Activated naive CD8-positive, alpha-beta T cell treated with anti-CD3 and anti-CD28 coated beads for 36 hours (primary cell): Measurements from ENCODE around the gene ROR1. TPM values are rescaled to one million over a fixed set of nuclear protein-coding genes. Genes with fewer than 3 reads are reported as not detected.

ENCODE experiments used
- DNase-seq: peaks from one replicate; pipeline ENCODE4 v3.0.0; 2021
- H3K27ac Mint-ChIP-seq: one replicate; pipeline ENCODE4 v1.8.0; 2022; ENCODE audit warnings: mild to moderate bottlenecking, moderate library complexity, mixed read lengths
- H3K27me3 Mint-ChIP-seq: one replicate; pipeline ENCODE4 v1.8.0; 2022; ENCODE audit warnings: mild to moderate bottlenecking, mixed read lengths
- H3K36me3 Mint-ChIP-seq: one replicate; pipeline ENCODE4 v1.8.0; 2021; ENCODE audit warnings: mild to moderate bottlenecking, mixed read lengths
- H3K4me1 Mint-ChIP-seq: one replicate; pipeline ENCODE4 v1.8.0; 2021; ENCODE audit warnings: mixed read lengths
- H3K4me3 Mint-ChIP-seq: one replicate; pipeline ENCODE4 v1.8.0; 2022; ENCODE audit warnings: mild to moderate bottlenecking, moderate library complexity, mixed read lengths
- H3K9me3 Mint-ChIP-seq: one replicate; pipeline ENCODE4 v1.8.0; 2022; ENCODE audit warnings: mixed read lengths
- total RNA-seq, 2 experiments: library from RNA; stranded (reverse); gene quantifications; one replicate each; pipeline ENCODE4 v1.2.3, GENCODE V29; 2021

Gene ROR1
- total RNA-seq, 2 experiments from 2014 or later: not detected

GRCh38 chr1:64136752-64137411 lies 363.1 kb downstream of the ROR1 start:
- Mint-ChIP-seq H3K36me3 (no peaks in the 10 kb centered on the region), H3K27ac (no peak overlapping the region), H3K27me3 (peaks cover 8% of the 10 kb centered on the region), H3K4me3 (no peak overlapping the region), H3K4me1 (no peaks in the 10 kb centered on the region), H3K9me3 (no peaks in the 10 kb centered on the region)
- peak; percentile 44 for DNase-seq

GRCh38 chr1:64137412-64137803 lies 363.6 kb downstream of the ROR1 start:
- Mint-ChIP-seq H3K27me3 (peaks cover 8% of the 10 kb centered on the region), H3K4me3 (no peak overlapping the region), H3K4me1 (no peaks in the 10 kb centered on the region), H3K27ac (no peak overlapping the region), H3K9me3 (no peaks in the 10 kb centered on the region), H3K36me3 (no peaks in the 10 kb centered on the region)
- DNase-seq: no peak

- Mint-ChIP-seq H3K27ac (no peak overlapping the region), H3K36me3 (no peaks in the 10 kb centered on the region), H3K27me3 (peaks cover 5% of the 10 kb centered on the region), H3K9me3 (no peaks in the 10 kb centered on the region), H3K4me3 (no peak overlapping the region), H3K4me1 (no peaks in the 10 kb centered on the region)
- DNase-seq: no peak
These were observed 366.1 kb downstream of the ROR1 start for GRCh38 chr1:64139877-64140276.

GRCh38 chr1:64140596-64140995 lies 366.8 kb downstream of the ROR1 start:
- Mint-ChIP-seq H3K9me3 (no peaks in the 10 kb centered on the region), H3K27me3 (peaks cover 5% of the 10 kb centered on the region), H3K36me3 (no peaks in the 10 kb centered on the region), H3K4me3 (no peak overlapping the region), H3K27ac (no peak overlapping the region), H3K4me1 (no peaks in the 10 kb centered on the region)
- no peak for DNase-seq

GRCh38 chr1:64147045-64147724 lies 373.4 kb downstream of the ROR1 start:
- Mint-ChIP-seq H3K36me3 (no peaks in the 10 kb centered on the region), H3K4me3 (no peak overlapping the region), H3K4me1 (no peaks in the 10 kb centered on the region), H3K27me3 (peaks cover 21% of the 10 kb centered on the region), H3K27ac (no peak overlapping the region), H3K9me3 (no peaks in the 10 kb centered on the region)
- no peak for DNase-seq

- Mint-ChIP-seq H3K4me3 (no peak overlapping the region), H3K27ac (no peak overlapping the region), H3K36me3 (no peaks in the 10 kb centered on the region), H3K27me3 (peaks cover 21% of the 10 kb centered on the region), H3K4me1 (no peaks in the 10 kb centered on the region), H3K9me3 (no peaks in the 10 kb centered on the region)
- DNase-seq: no peak
These were observed 373.9 kb downstream of the ROR1 start for GRCh38 chr1:64147759-64148158.

GRCh38 chr1:64150266-64150665 lies 376.4 kb downstream of the ROR1 start:
- no peaks in the 10 kb centered on the region for H3K9me3 Mint-ChIP-seq
- no peaks in the 10 kb centered on the region for H3K4me1 Mint-ChIP-seq
- H3K27me3 Mint-ChIP-seq: peaks cover 21% of the 10 kb centered on the region
- H3K36me3 Mint-ChIP-seq: no peaks in the 10 kb centered on the region
- DNase-seq: no peak
- no peak overlapping the region for H3K27ac Mint-ChIP-seq
- H3K4me3 Mint-ChIP-seq: no peak overlapping the region

- Mint-ChIP-seq H3K9me3 (no peaks in the 10 kb centered on the region), H3K36me3 (no peaks in the 10 kb centered on the region), H3K27me3 (peaks cover 21% of the 10 kb centered on the region), H3K27ac (no peak overlapping the region), H3K4me1 (no peaks in the 10 kb centered on the region), H3K4me3 (no peak overlapping the region)
- DNase-seq: no peak
These were observed 377.0 kb downstream of the ROR1 start for GRCh38 chr1:64150729-64151230.

- Mint-ChIP-seq H3K36me3 (no peaks in the 10 kb centered on the region), H3K4me1 (no peaks in the 10 kb centered on the region), H3K27me3 (peaks cover 14% of the 10 kb centered on the region), H3K4me3 (no peak overlapping the region), H3K27ac (no peak overlapping the region), H3K9me3 (no peaks in the 10 kb centered on the region)
- DNase-seq: no peak
These were observed 381.5 kb downstream of the ROR1 start for GRCh38 chr1:64155278-64155677.

GRCh38 chr1:64161357-64161941 lies 387.6 kb downstream of the ROR1 start:
- Mint-ChIP-seq H3K4me1 (no peaks in the 10 kb centered on the region), H3K4me3 (no peak overlapping the region)

GRCh38 chr1:64162151-64162550 lies 388.3 kb downstream of the ROR1 start:
- no peaks in the 10 kb centered on the region for H3K36me3 Mint-ChIP-seq
- no peak overlapping the region for H3K27ac Mint-ChIP-seq
- H3K9me3 Mint-ChIP-seq: no peaks in the 10 kb centered on the region
- no peaks in the 10 kb centered on the region for H3K4me1 Mint-ChIP-seq
- peaks cover 9% of the 10 kb centered on the region for H3K27me3 Mint-ChIP-seq
- DNase-seq: no peak
- no peak overlapping the region for H3K4me3 Mint-ChIP-seq

More at GRCh38 chr1:64161357-64161941, 387.6 kb downstream of the ROR1 start:
- Mint-ChIP-seq H3K36me3 (no peaks in the 10 kb centered on the region), H3K27me3 (peaks cover 8% of the 10 kb centered on the region), H3K27ac (no peak overlapping the region), H3K9me3 (no peaks in the 10 kb centered on the region)
- DNase-seq: no peak

GRCh38 chr1:64162804-64163203 lies 389.0 kb downstream of the ROR1 start:
- DNase-seq: no peak
- Mint-ChIP-seq H3K27ac (no peak overlapping the region), H3K4me1 (no peaks in the 10 kb centered on the region), H3K27me3 (peaks cover 11% of the 10 kb centered on the region), H3K4me3 (no peak overlapping the region), H3K9me3 (no peaks in the 10 kb centered on the region), H3K36me3 (no peaks in the 10 kb centered on the region)

GRCh38 chr1:64163431-64163830 lies 389.6 kb downstream of the ROR1 start:
- Mint-ChIP-seq H3K4me1 (no peaks in the 10 kb centered on the region), H3K36me3 (no peaks in the 10 kb centered on the region), H3K4me3 (no peak overlapping the region), H3K27me3 (peaks cover 11% of the 10 kb centered on the region), H3K9me3 (no peaks in the 10 kb centered on the region), H3K27ac (no peak overlapping the region)
- DNase-seq: no peak

- Mint-ChIP-seq H3K9me3 (no peaks in the 10 kb centered on the region), H3K4me3 (no peak overlapping the region), H3K27ac (no peak overlapping the region), H3K36me3 (no peaks in the 10 kb centered on the region), H3K27me3 (peaks cover 11% of the 10 kb centered on the region), H3K4me1 (no peaks in the 10 kb centered on the region)
- no peak for DNase-seq
These were observed 390.2 kb downstream of the ROR1 start for GRCh38 chr1:64163970-64164369.

- Mint-ChIP-seq H3K9me3 (no peaks in the 10 kb centered on the region), H3K4me1 (peaks cover 8% of the 10 kb centered on the region), H3K36me3 (no peaks in the 10 kb centered on the region), H3K27me3 (peaks cover 25% of the 10 kb centered on the region), H3K27ac (no peak overlapping the region), H3K4me3 (no peak overlapping the region)
- no peak for DNase-seq
These were observed 392.8 kb downstream of the ROR1 start for GRCh38 chr1:64166629-64167028.
